ENCODE measurements around the gene RB1.

DNA sequence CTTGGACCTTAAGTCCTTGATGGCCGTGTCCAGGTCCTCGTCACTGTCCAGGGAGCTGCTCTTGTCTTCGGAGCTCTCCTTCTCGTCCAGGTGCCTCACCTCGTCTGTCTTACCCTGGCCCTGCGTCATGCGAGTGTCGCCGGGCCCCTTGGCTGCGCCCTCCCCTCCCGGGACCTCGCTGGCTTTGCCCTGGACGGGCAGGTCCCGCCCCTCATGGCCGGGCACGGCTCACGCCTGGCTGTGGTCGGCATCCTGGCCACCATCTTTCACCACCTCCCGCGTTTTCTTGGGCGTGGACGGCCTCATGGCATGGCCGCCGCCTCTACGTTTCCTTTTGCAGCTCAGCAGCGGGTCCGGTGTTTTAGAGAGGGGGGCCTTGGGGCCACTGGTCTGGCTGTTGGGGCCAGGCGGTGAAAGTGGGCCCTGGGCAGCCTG, 14.8 kb downstream of the RB1 start:
- TF ChIP-seq, protein P1, sequence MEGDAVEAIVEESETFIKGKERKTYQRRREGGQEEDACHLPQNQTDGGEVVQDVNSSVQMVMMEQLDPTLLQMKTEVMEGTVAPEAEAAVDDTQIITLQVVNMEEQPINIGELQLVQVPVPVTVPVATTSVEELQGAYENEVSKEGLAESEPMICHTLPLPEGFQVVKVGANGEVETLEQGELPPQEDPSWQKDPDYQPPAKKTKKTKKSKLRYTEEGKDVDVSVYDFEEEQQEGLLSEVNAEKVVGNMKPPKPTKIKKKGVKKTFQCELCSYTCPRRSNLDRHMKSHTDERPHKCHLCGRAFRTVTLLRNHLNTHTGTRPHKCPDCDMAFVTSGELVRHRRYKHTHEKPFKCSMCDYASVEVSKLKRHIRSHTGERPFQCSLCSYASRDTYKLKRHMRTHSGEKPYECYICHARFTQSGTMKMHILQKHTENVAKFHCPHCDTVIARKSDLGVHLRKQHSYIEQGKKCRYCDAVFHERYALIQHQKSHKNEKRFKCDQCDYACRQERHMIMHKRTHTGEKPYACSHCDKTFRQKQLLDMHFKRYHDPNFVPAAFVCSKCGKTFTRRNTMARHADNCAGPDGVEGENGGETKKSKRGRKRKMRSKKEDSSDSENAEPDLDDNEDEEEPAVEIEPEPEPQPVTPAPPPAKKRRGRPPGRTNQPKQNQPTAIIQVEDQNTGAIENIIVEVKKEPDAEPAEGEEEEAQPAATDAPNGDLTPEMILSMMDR (IDR thresholded peaks at IDR 0.05; ENCODE audit: low read depth, low read length): no peak
- no peak for TF ChIP-seq MYC (IDR thresholded peaks at IDR 0.05; ENCODE audit: low read depth, low read length)
